Activated CD8-positive, alpha-beta memory T cell treated with anti-CD3 and anti-CD28 coated beads, Interleukin-2, amount 50 U/mL, for 1 hour (primary cell): Measurements from ENCODE around the gene GCH1.

Experiments used
- DNase-seq: peaks from one replicate; pipeline ENCODE4 v3.0.0-alpha.2; 2020; ENCODE audit errors: extremely low read depth

The GCH1 gene

DNA sequence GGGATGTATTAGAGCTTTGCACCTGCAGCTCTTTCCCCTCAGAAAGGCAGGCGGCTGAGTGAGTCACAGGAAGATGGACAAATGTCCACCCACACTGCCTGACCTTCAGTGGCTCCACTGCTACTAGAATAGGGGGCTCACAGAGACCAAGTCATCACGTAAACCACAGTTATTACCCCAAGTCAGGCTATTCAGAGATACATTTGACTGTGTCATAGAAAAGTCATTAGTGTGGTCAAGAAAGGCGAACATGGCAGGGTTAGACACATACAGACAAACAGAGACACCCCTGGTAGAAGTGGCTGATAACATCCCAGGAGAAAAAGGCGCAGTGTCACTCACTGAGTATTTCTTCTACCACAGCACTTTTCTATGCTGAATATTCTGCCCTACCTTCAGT is 36.0 kb downstream of the GCH1 start:
- no peak for DNase-seq

DNA sequence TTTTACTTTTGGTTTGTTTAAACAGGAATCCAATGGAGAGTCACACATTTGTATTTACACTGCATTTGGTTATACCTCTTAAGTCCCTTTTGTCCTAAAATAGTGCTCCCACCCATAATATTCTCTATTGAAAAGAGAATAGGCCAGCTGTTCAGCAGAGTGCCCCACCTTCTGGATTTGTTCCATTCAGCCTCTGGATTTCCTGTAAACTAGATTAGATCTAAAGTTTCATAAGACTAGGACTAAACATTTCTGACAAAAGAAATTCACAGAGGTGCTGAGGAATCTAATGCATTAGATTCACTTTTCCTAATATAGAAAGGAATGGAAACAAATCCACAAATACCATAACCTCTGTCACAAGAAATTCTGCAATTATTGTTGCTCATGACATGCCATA is 38.1 kb downstream of the GCH1 start:
- no peak for DNase-seq

DNA sequence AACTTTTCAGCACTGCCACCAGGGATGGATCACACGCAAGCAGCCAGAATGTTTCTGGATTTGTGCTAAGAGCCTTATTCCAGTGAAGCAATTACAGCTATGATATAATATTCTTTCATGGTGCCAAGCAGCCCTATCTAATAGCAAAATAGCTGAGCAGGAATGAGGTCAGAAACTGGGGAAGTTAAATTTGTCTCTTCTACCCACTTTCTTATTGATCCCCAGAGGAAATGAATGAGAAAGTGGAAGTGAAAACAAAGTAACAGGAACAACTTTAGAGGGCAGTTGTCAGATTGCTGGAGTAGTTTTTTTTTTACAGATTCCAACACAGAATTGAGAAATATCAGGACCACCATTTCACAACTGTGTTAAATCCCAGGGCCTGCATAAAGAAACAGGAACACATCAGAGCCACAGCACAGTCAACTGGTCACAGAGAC is 44.8 kb downstream of the GCH1 start:
- no peak for DNase-seq

DNA sequence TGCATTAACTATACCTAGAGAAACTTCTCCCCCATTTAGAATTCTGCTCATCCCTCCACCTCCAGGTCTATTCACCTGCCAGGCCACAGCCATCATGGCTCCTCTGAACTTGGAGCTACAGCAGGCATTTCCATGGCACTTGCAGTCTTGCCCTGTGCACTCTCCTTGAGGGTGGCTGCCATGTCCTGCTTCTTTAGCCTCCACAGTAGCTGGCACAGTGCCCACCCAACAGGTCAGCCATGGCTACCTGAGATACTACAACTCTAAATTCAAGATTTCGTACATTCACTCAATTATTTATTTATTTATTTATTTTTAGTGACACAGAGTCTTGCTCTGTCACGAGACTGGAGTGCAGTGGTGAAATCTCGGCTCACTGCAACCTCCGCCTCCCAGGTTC is 46.5 kb downstream of the GCH1 start:
- no peak for DNase-seq

DNA sequence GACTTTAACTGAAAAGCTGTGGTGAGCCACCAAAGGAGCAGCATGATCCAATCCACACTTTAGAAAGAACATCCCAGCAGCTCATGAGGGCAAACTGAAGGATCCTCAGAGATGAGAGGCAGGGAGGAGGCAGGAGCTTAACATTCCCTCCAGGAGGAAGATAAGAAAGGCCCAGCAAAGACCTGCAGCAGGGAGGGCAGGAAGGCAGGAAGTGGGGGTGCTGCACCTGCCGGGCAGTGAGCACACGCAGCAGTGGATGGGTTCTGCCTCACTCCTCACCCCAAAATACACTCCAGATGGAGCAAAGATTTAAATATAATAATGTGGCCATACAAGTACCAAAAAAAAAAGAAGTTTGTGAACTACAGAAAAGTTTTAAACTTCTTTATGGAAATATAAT is 48.4 kb downstream of the GCH1 start:
- no peak for DNase-seq

DNA sequence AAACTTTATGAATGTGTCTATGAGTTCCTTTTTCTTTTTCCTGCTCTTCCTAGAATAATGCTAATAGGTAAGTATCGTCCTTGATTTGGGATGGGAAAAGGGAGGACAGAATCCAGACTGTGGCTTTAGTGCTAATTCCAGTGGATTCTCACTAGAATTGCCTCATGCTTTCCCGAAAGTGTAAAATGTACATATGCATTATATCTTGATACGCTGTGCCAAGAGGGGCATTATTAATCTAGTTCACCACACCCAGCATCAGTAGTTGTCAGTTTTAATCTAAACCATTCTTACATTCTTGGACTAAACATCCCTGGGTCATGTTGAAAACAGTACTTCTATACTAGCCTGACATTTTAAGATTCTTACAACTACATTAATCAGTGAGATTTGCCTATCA is 49.3 kb downstream of the GCH1 start:
- DNase-seq, result no peak

DNA sequence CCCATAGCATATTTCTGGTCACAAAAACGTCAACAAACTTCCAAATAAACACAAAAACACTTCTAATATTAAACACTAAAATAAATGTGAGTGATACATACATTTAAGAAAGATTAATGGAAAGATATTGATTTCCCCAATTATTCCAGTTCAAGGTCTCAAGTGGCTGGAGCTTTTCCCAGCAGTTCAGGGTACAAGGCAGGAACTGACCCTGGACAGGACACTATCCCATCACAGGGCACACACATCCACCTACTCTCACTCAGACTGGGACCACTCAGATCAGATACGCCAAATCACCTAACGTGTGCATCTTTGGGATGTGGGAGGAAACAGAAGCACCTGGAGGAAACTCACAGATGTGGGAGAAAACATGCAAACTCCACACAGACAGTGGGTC is 50.4 kb downstream of the GCH1 start:
- DNase-seq, result no peak

DNA sequence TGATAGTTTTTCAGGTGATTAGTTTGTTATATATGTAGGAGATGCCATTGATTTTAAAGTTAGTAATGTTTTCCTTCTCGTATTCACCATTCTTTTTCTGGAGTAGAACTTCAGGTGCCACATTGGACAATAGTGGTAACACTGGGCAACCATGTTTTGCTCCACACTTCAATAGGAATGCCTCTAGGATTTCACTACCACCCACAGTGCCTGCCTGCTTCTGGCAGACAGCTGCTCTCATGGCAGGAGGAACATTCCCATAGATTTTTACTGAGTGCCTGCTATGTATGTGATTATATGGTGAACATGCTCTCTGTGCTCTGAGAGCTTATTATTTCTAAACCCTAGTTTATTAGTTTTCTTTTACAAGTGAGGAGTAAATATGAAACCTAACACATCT is 53.7 kb downstream of the GCH1 start:
- no peak for DNase-seq

DNA sequence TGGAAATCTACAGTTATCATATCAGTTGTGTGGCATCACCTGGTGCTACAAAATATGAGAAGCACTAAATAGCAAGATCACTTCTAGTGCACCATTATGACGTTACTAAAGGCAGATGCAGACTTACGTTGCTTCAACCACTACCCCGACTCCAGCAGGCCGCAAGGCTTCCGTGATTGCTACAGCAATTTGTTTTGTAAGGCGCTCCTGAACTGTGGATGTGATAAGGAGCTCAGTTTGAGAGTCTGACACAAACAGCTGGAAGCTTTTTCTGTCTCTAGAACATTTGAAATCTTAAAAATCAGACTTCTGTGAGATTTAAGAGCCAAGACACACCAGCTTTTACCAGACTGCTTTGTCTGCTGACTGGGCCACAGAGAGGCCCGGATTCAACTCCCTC is 57.0 kb downstream of the GCH1 start:
- DNase-seq, result no peak

DNA sequence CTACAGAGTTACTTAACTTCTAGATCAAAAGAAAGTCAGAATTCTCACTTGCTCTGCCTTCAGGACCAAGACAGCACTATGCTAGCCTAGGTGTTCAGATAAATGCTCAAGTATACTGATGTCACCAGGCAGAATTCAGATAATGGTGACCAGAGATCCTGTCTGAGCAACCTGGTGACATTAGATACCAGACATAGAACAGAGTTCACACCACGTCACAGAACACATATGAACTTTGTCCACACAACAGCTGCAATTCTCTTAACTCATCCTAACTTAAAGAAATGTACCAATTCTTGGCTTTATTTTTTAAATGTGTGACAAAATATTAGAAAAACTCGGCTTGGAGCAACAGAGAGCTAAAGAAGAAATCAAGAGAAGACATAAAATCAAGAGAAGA is 58.1 kb downstream of the GCH1 start:
- DNase-seq, result no peak

DNA sequence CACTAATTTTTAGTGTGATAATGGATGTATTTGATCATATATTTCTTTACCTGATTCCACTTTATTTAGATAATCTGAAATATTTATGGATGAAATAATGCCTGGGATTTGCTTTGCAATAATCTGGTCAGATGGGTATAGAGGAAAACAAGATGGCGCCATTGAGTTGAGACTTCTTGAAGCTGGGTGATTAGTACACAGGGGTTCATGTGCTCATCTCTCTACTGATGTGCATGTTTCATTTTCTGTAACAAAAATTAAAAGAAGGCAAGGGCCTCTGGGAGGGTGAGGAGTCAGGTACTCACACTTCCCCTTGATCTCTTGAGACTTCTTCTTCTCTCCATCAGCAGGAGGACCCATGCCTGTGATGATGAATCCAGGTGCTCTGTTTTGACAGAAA is 61.8 kb downstream of the GCH1 start:
- no peak for DNase-seq

DNA sequence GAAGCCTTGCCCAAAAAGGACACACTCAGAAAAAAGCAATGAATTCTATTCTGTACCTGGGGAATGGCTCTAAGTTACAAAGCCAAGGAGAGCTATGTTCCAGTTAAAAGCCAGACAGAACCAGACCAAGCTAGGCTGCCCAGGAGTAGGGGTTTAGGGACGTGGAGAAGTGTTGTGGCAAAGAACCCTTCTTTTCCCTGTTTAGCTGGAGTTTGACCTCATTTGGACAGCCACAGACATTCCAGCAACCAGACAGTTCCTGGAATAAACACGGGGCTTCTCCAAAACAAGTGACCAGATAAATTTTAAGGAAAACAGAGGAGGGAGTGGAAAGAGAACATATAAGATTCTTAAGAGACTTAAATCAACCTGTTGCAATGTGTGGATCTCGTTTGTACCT is 62.3 kb downstream of the GCH1 start:
- no peak for DNase-seq

DNA sequence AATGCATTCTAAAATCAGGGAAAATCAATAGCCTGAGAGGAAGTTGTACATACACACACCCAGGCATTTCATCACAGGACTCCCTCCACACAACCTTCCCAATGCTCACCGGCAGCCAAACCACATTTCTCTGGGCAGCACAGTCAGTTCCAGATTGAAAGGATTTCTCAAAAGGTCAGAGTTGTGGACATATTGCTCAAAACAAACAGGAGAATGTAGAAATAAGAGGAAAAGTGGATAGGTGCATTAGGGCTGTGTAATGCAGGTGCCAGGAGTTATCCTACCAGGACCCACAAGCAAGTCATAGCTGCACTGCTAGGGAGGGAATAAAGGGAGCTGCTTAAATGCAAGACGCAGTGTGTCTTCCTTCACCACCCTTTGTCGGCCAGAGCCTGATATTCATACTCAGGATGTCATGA is 62.9 kb downstream of the GCH1 start:
- no peak for DNase-seq

DNA sequence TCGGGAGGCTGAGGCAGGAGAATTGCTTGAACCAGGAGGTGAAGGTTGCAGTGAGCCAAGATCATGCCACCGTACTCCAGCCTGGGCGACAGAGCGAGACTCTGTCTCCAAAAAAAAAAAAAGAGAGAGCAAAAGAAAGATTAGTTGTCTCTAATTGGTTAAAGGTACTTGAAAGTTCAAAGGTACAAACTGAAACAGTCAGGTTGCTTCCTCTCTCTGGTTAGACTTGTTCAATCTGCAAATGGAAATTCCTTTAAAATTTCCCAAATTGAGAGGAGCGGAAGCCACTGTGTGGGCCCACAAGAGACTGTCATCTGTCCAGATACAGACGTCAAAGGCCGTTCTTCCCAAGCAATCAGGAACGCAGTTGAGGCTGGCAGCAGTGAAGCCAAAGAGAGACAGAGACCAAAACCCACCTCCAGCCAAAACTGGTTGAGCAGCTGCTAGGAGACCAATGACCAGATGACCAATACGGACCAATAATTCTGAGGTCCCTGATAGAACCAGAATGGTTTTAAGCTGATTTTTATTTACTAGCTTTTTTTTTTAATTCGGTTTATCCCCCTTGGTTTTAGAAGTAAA is 63.6 kb downstream of the GCH1 start:
- no peak for DNase-seq

DNA sequence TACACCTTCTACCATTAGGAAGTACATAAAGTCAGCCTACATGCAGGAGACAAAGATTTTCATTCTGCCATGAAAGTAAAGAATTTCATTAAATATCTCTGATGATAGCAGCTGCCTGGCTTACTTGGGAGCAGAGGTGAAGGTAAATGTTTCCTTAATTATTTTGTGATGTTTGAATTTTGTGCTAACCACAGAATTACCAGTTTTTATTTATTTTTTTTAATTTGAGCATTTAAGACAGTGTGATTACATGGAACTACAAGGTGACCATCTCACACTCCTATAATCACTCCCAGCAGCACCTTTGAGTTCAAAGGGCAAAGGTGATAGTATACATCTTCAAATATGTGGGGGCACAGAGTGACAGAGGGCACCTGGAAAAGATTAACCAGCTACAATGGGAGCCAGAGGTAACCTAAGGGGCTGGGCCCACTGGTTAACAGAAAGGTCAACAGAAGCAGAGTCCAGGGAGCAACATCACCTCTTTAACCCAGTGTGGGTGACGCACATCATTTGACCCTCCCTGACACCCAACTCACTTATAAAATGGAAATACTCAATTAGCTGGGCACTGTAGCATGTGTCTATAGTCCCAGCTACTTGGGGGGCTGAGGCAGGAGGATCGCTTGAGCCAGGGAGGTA is 65.0 kb downstream of the GCH1 start:
- no peak for DNase-seq

DNA sequence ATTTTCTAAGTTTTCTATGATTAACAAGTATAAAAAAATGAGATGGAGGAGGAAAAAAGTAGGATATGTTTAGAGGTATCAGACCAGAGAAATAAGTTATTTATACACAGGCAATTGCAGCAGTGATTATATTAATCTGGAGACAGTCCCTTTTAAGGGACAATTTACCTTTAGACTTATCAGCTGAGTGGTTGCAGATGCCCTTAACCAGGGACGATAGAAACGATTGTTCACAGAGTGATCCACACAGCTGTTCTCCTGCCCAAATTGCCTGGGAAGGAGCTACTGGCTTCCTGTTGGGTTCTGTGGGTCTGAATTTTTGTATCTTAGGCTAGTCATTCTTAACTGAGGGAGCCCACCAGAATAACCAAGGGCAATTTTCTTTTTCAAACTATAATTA is 66.4 kb downstream of the GCH1 start:
- no peak for DNase-seq

DNA sequence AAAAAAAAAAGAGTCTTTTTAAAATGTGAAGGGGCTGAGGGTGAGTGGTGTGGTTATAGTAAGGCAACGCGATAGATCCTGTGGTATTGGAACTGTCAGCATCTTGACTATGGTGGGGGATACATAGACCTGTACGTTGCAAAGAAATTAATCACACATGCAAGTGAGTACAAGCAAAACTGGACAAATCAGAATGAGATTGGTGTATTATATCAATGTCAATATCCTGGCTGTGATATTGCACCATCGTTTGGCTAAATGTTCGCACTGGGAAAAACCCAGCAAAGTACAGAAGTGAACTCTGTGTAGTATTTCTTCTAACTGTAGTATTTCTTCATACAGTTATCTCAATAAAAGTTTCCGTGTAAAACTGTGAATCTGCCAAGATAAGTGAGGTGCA is 67.9 kb downstream of the GCH1 start:
- no peak for DNase-seq

DNA sequence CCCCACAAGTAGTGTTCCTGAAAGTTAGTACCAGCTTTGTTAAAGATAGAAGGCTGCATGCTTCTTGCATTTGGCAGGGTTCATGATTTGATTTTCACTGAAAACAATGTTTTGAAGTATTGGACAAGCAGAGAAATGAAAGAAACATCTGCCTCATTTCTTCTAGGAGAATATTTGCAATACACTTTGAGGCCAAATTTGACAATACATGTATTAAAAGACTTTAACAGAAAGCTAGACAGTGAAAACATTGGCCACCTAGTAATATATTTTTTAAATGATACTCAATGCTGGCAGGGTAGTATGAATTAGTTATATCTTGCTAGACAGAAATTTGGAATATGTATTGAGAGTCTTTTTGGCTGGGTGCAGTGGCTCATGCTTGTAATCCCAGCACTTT is 68.5 kb downstream of the GCH1 start:
- DNase-seq, result no peak

DNA sequence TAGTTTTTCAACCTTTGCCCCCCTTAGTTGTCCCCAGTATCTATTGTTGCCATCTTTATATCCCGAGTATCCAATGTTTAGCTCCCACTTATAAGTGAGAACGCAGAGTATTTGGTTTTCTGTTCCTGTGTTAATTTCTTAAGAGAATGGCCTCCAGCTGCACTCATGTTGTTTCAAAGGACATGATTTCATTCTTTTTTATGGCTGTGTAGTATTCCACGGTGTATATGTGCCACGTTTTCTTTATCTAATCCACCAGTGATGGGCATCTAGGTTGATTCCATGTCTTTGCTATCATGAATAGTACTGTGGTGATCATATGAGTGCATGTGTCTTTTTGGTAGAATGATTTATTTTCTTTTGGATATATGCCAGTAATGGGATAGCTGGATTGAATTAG is 72.0 kb downstream of the GCH1 start:
- DNase-seq, result no peak

DNA sequence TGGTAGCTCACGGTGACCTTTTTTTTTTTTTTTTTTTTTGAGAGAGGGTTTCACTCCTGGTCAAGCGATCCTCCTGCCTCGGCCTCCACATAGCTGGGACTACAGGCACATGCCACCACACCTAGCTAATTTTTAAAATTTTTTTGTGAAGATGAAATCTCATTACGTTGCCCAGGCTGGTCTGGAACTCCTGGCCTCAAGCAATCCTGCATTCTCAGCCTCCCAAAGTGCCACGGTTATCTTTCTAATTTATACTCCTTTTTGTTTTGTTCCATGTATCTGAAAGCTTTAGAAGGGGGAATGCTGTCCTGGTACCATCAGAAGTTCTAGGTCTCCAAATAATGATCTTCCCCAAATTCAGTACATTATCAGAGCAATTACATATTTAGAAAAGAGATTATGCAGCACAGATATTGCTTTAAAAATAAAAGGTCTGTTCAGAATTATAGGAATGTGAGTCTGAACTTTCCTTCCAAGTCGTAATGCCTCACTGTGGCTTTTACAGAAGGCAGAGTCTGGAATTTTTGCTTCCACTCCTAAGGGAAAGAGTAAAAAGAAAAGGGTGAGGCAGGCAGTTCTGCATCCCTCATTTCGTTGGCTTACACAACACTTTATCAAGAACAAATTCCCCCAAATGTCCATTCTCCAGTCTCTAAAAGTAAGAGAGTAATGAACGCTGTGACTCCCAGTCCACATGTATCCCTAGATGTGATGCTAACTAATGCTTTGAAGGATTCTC is 73.0 kb downstream of the GCH1 start:
- DNase-seq, result no peak

DNA sequence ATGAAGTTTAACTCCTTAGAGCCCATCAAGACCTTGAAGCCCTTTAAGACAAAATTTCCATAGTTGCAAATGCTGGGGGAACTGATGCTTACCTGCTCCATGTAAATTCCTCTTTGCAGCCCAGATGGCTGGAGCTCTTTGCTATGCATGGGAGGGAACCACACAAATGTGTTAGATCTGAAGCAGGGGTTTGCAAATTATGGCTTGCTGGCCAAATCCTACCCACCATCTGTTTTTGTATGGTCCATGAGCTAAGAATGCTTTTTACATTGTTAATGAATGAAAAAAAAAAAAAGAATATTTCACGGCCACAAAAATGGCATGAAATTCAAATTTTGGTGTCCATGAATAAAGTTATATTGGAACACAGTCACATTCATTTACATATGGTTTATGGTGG is 74.6 kb downstream of the GCH1 start:
- no peak for DNase-seq

DNA sequence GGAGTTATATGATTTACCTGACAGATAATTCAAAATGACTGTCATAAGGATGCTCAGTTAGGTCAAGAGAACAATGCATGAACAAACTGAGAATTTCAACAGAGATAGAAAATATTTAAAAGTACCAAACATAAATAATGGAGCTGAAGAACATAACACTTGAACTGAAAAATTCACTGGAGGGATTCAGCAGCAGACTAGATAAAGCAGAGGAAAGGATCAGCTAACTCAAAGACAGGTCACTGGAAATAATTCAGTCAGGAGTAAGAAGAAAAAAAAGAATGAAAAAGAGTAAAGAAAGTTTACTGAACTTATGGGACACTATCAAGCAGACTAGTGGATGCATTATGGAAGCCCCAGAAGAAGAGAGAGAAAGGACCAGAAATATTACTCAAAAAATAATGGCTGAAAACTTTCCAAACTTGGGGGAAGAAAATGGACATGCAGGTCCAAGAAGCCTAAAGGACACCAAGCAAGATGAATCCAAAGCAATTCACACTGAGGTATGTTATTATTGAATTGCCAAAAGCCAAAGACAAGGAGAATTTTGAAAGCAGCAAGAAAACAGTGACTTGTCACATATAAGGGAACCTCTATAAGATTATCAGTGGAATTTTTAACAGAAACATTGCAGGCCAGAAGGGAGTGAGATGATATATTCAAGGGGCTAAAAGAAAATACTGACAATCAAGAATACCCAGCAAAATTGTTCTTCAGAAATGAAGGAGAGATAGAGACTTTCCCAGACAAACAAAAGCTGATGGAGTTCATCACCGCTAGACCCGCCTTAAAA is 78.7 kb downstream of the GCH1 start:
- DNase-seq, result no peak

DNA sequence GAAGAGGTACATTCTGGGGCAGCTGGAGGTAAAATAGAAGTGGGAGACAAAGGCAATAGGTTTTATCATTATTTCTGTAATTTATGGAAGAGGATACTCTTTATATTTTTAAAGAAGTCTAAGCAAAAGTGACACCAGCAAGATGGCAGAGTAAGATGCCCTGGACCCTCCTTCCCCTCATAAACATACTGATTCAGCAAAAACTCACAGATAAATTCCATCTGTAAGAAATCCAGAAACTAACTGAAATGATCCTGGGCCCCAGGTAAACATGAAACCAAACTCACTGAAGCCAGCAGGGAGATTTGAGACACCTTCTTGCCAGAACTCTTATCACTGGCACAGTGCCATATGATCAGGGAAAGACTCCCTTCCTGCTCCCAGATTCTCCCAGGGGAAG is 79.9 kb downstream of the GCH1 start:
- no peak for DNase-seq
